Prostate gland (tissue), 2 donors: ENCODE data around the gene SRMS.

Source experiments
- CTCF ChIP-seq, 4 experiments: fragments of 200-600 bp in 2 of 4; fragments of 450-650 bp in 2 of 4; sonication (generic) in 2 of 4; IDR thresholded peaks; 1 replicate in 3 of 4; 2 replicates in 1 of 4; pipeline ENCODE4 v1.5.1; 2016 to 2019; ENCODE audit warnings: antibody characterized with exemption in 4 of 4, mild to moderate bottlenecking in 2 of 4, moderate library complexity in 2 of 4
- POLR2A ChIP-seq: fragments of 450-650 bp; IDR thresholded peaks from one replicate; pipeline ENCODE4 v1.6.1; 2016; ENCODE audit warnings: antibody characterized with exemption, mild to moderate bottlenecking
- POLR2AphosphoS5 ChIP-seq: sonication (generic); formaldehyde crosslinking; IDR thresholded peaks from one replicate; pipeline ENCODE4 v1.6.1; 2017; ENCODE audit warnings: antibody characterized with exemption

DNA sequence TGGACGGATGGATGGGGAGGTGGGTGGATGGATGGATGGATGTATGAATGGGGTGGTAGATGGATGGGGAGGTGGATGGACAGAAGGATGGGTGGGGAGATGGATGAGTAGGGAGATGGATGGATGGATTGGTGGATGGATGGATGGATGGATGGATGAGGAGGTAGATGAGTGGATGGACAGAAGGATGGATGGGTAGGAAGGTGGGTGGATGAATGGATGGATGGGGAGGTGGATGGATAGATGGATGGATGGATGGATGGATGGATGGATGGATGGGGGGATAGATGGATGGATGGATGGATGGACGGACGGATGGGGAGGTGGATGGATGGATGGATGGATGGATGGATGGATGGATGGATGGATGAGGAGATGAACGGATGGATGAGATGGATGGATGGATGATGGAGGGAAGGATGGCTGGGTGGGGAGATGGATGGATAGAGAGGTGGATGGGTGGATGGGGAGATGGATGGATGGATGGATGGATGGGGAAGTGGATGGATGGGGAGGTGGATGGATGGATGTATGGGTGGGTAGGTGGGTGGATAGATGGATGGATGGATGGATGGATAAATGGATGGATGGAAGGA, 55.8 kb downstream of the SRMS start:
- no peak for TF ChIP-seq POLR2A
- TF ChIP-seq POLR2AphosphoS5, result no peak
- TF ChIP-seq CTCF (IDR thresholded peaks at IDR 0.05), result no peak
